ENCODE results near the gene GINS2.

Gene GINS2

DNA sequence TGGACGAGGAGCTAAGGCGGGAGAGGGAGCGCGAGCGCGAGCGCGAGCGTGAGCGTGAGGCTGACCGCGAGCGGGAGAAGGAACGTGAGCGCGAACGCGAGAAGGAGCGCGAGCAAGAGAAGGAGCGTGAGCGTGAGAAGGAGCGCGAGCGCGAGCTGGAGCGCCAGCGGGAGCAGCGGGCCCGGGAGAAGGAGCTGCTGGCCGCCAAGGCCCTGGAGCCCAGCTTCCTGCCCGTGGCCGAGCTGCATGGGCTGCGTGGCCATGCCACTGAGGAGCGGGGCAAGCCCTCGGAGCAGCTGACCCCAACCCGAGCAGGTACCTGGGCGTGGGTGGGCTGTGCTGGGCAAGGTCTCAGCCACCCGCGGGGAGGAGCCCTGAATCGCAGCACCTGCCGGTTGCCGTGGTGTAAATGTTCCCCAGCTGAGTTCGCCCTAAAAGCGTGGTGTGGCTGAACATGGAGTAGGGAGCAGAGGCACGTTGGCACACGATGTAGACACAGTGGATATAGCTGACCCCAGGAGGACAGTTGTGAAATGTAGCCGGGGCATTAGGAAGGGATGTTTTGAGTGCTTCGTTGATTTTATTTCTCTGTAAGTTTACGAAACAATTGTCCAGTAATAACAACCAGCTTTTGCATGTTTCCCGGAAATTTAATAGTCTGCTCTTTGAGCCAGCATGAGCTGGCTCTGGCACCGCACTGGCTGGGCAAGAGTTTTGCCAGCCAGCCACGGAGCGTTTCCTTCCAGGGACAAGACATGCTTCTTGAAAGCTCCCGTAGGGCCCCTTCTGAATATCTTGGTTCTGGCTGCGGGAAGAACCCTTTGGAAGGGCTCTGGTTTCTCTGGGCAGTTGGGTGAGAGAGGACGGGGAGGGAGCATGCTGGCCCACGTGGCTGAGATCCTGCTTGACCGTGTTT is 32.1 kb downstream of the GINS2 start:
- Histone ChIP-seq H3K27me3 (ENCODE audit: control insufficient read depth in 2 of 2, insufficient read depth in 2 of 2, low read length in 2 of 2) (no peaks in the 10 kb centered on the region), H3K27ac (ENCODE audit: low read depth in 2 of 2, low read length in 2 of 2) (no peak overlapping the region), H3K36me3 (ENCODE audit: control insufficient read depth in 2 of 2, insufficient read depth in 2 of 2, low read length in 2 of 2) (peaks cover 58 to 61% of the 10 kb centered on the region in 2 donors), H3K4me3 (ENCODE audit: low read length in 2 of 2) (no peak overlapping the region), H3K9me3 (ENCODE audit: control insufficient read depth in 2 of 2, low read length in 2 of 2) (no peaks in the 10 kb centered on the region), H3K9ac (ENCODE audit: low read depth in 1 of 2, low read length in 2 of 2) (no peak overlapping the region), H3K4me1 (ENCODE audit: control insufficient read depth in 2 of 2, insufficient read depth in 2 of 2, low read length in 2 of 2) (peaks cover 3 to 5% of the 10 kb centered on the region in 2 donors)

DNA sequence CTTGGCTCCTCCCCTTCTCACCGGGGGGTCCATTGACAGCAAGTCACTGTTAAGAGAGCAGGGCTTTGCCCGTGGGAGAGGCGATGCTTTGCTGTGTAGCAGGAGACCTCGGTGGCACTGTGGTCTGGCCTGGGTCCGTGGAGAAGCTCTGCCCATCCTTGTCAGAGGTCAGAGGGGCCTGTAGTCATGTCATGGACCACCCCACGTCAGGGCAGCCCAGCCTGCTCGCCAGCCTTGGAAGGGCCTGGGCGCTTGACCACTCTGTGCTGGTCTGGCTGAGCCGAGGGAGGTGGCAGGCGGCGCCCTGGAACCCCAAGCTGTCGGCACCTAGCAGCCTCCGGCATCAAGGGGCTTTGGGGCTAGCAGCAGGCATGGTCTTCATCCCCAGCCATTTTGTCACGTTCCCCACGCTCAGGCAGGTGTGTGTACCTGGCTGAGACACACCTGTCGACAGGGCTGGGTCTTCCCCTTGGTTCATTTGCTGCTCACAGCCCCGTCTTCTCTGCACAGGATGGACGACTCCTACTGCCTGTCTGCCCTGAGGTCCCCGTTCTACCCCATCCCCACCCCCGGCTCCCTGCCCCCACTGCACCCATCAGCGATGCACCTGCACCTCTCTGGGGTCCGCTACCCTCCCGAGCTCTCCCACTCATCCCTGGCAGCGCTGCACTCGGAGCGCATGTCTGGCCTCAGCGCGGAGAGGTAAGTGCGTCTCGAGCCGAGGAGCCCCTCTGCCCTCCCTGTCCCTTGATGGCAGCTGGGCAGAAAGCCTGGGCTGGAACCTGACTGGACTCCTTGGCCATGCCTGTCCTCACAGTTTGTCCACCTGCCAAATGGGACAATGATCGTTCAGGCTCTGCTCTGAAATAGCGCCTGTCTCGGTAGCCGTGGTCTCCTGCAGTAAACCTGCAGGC is 33.3 kb downstream of the GINS2 start:
- Histone ChIP-seq H3K27ac (ENCODE audit: low read depth in 2 of 2, low read length in 2 of 2) (no peak overlapping the region), H3K9ac (ENCODE audit: low read depth in 1 of 2, low read length in 2 of 2) (no peak overlapping the region), H3K4me3 (ENCODE audit: low read length in 2 of 2) (no peak overlapping the region), H3K27me3 (ENCODE audit: control insufficient read depth in 2 of 2, insufficient read depth in 2 of 2, low read length in 2 of 2) (no peaks in the 10 kb centered on the region), H3K9me3 (ENCODE audit: control insufficient read depth in 2 of 2, low read length in 2 of 2) (no peaks in the 10 kb centered on the region), H3K36me3 (ENCODE audit: control insufficient read depth in 2 of 2, insufficient read depth in 2 of 2, low read length in 2 of 2) (peaks cover 54 to 58% of the 10 kb centered on the region in 2 donors), H3K4me1 (ENCODE audit: control insufficient read depth in 2 of 2, insufficient read depth in 2 of 2, low read length in 2 of 2) (peaks cover 3 to 5% of the 10 kb centered on the region in 2 donors)

DNA sequence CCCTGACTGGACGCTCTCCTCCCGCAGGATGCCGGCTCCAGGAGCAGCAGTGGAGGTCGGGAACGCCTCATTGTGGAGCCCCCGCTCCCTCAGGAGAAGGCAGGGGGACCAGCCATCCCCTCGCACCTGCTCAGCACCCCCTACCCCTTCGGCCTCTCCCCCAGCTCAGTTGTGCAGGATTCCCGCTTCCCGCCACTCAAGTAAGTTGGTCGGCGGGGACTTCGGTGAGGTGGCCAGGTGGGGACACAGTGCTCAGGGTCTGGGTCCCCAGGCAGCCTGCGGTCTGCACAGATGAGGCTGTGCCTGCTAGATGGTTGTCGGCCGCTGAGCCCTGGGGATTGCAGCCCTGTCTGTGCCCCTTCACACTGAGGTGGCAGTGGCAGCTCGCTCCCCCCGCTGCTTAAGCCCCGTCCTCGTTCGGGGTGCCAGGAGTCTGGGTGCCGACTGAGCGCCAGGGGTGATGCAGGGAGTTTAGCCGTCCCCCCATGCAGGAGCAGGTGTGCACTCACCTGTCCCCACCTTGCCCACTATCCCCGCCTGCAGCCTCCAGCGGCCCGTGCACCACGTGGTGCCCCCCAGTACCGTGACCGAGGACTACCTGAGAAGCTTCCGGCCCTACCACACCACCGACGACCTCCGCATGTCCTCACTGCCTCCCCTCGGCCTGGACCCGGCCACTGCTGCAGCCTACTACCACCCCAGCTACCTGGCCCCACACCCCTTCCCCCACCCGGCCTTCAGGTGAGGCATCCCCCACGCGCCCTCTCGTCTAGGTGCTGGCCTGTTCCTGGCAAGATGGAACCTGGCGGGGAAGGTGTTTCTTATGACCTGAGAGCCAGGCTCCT is 34.3 kb downstream of the GINS2 start:
- peaks cover 3 to 5% of the 10 kb centered on the region in 2 donors for H3K4me1 ChIP-seq (ENCODE audit: control insufficient read depth in 2 of 2, insufficient read depth in 2 of 2, low read length in 2 of 2)
- H3K27me3 ChIP-seq (ENCODE audit: control insufficient read depth in 2 of 2, insufficient read depth in 2 of 2, low read length in 2 of 2) = no peaks in the 10 kb centered on the region
- H3K36me3 ChIP-seq (ENCODE audit: control insufficient read depth in 2 of 2, insufficient read depth in 2 of 2, low read length in 2 of 2) = peaks cover 58 to 59% of the 10 kb centered on the region in 2 donors
- no peak overlapping the region for H3K27ac ChIP-seq (ENCODE audit: low read depth in 2 of 2, low read length in 2 of 2)
- H3K9me3 ChIP-seq (ENCODE audit: control insufficient read depth in 2 of 2, low read length in 2 of 2) = no peaks in the 10 kb centered on the region
- no peak overlapping the region for H3K9ac ChIP-seq (ENCODE audit: low read depth in 1 of 2, low read length in 2 of 2)
- no peak overlapping the region for H3K4me3 ChIP-seq (ENCODE audit: low read length in 2 of 2)

DNA sequence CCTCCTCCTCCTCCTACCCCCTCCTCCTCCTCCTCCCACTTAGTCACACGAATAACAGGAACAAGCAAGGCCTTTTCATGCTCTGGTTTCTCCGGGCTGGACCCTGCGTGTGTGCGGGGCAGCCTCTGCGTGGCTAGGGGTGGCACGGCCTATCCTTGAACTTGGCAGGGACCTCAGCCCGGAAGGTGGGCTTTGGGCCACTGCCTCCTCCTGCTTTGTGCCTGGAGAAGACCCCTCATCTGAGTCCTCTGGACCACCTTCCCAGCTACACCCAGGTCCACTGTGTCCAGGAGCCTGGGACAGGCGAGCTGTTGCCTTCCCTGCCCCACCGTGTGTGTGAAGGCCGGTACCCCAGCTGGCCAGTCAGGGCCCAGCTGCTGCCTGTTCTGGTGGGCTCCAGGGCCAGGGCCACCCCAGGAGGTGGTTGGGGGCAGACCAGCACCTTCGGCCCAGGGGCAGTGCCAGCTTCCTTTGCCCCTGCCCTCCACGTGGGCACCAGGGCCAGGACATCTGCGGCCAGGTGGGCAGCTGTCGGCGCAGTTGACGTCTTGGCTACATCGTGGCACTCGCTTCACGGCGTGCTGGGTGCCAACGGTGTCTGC is 35.4 kb downstream of the GINS2 start:
- H3K27me3 ChIP-seq (ENCODE audit: control insufficient read depth in 2 of 2, insufficient read depth in 2 of 2, low read length in 2 of 2) = no peaks in the 10 kb centered on the region
- H3K4me1 ChIP-seq (ENCODE audit: control insufficient read depth in 2 of 2, insufficient read depth in 2 of 2, low read length in 2 of 2) = peaks cover 3 to 5% of the 10 kb centered on the region in 2 donors
- H3K9ac ChIP-seq (ENCODE audit: low read depth in 1 of 2, low read length in 2 of 2) = no peak overlapping the region
- H3K27ac ChIP-seq (ENCODE audit: low read depth in 2 of 2, low read length in 2 of 2) = peak overlapping the region in 1 of 2 donors; percentile 24
- H3K4me3 ChIP-seq (ENCODE audit: low read length in 2 of 2) = no peak overlapping the region
- peaks cover 52 to 53% of the 10 kb centered on the region in 2 donors for H3K36me3 ChIP-seq (ENCODE audit: control insufficient read depth in 2 of 2, insufficient read depth in 2 of 2, low read length in 2 of 2)
- H3K9me3 ChIP-seq (ENCODE audit: control insufficient read depth in 2 of 2, low read length in 2 of 2) = no peaks in the 10 kb centered on the region

DNA sequence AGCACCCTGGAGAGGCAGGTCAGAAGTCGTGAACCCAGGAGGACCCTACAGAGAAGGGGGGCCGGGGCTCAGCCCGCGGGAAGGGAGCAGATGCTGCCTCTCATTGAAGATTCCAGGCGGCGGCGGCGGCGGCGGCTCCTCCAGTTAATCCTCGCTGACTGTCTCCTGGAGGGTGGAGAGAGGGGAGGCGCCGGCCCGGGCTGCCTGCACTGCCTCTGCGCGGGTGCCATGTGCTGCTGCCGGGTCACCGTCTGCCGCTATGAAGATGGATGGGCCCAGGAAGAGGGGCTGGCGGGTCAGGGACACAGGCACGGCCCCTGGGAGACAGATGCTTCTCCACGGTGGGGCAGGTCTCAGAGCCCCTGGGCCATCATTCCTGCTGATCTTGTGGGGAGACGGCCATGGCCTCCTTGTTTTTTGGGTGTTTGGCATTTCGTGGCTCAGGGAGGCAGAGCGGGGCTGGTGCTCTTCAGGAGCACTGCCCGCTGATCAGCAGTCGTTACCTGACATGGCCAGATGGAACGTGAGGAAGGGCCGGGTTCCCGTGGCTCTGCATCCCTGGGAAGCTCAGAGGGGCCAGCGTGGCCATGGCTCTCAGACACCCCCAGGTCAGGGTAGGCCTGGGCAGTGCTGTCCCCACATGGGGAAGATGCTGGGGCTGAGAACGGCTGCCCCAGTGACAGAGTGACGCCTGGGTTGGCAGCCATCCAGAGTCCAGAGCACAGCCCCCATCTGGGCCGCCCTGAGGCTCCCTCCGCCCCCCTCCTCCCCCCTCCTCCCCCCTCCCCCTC is 36.1 kb downstream of the GINS2 start:
- H3K36me3 ChIP-seq (ENCODE audit: control insufficient read depth in 2 of 2, insufficient read depth in 2 of 2, low read length in 2 of 2) = peaks cover 45% of the 10 kb centered on the region in 2 donors

DNA sequence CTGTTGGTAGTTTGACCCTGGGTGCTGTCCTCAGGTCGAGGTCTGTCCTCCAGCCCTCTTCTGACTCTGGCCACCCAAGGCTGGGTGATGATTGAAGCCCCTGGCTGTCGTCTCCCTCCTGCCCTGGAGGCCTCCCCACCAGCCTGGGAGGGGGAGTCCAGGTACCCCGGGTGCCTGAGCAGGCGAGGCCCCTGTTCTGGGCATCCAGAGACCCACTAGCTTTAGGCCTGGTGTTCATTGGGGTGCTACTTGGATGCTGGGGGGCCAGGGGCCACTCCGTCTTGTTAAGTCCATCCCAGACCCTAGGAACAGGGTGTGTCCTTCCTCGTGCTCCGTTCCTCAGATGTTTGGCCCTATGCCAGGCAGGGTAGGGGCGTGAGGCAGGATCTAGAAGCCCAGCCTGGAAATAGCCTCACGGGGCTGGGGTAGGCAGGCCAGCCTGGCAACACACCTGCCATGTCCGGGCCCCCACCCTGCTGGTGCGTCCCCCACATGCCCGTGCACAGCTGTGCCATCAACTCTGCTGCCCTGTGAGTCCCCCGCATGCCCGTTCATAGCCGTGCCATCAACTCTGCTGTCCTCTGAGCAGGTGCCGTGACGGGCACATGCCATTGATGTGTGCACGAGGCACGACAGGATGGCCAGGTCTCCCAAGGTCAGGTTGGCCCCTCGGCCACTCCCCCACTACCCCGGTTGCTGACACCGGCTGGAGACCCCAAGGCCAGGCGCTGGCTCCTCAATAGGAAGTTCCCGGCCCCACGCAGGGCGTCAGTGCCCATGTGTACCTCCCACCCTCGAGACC is 36.9 kb downstream of the GINS2 start:
- Histone ChIP-seq H3K9ac (ENCODE audit: low read depth in 1 of 2, low read length in 2 of 2) (peak overlapping the region in 1 of 2 donors; percentile 16), H3K27ac (ENCODE audit: low read depth in 2 of 2, low read length in 2 of 2) (peak overlapping the region in 1 of 2 donors; percentile 56), H3K36me3 (ENCODE audit: control insufficient read depth in 2 of 2, insufficient read depth in 2 of 2, low read length in 2 of 2) (peaks cover 37 to 39% of the 10 kb centered on the region in 2 donors), H3K27me3 (ENCODE audit: control insufficient read depth in 2 of 2, insufficient read depth in 2 of 2, low read length in 2 of 2) (no peaks in the 10 kb centered on the region), H3K9me3 (ENCODE audit: control insufficient read depth in 2 of 2, low read length in 2 of 2) (no peaks in the 10 kb centered on the region), H3K4me3 (ENCODE audit: low read length in 2 of 2) (no peak overlapping the region), H3K4me1 (ENCODE audit: control insufficient read depth in 2 of 2, insufficient read depth in 2 of 2, low read length in 2 of 2) (peaks cover 3 to 5% of the 10 kb centered on the region in 2 donors)

More for the DNA sequence above, 36.1 kb downstream of the GINS2 start:
- no peak overlapping the region for H3K4me3 ChIP-seq (ENCODE audit: low read length in 2 of 2)
- H3K9ac ChIP-seq (ENCODE audit: low read depth in 1 of 2, low read length in 2 of 2) = no peak overlapping the region
- H3K9me3 ChIP-seq (ENCODE audit: control insufficient read depth in 2 of 2, low read length in 2 of 2) = no peaks in the 10 kb centered on the region
- H3K27me3 ChIP-seq (ENCODE audit: control insufficient read depth in 2 of 2, insufficient read depth in 2 of 2, low read length in 2 of 2) = no peaks in the 10 kb centered on the region
- H3K27ac ChIP-seq (ENCODE audit: low read depth in 2 of 2, low read length in 2 of 2) = peak overlapping the region; percentile 56 to 63
- H3K4me1 ChIP-seq (ENCODE audit: control insufficient read depth in 2 of 2, insufficient read depth in 2 of 2, low read length in 2 of 2) = peaks cover 3 to 5% of the 10 kb centered on the region in 2 donors

DNA sequence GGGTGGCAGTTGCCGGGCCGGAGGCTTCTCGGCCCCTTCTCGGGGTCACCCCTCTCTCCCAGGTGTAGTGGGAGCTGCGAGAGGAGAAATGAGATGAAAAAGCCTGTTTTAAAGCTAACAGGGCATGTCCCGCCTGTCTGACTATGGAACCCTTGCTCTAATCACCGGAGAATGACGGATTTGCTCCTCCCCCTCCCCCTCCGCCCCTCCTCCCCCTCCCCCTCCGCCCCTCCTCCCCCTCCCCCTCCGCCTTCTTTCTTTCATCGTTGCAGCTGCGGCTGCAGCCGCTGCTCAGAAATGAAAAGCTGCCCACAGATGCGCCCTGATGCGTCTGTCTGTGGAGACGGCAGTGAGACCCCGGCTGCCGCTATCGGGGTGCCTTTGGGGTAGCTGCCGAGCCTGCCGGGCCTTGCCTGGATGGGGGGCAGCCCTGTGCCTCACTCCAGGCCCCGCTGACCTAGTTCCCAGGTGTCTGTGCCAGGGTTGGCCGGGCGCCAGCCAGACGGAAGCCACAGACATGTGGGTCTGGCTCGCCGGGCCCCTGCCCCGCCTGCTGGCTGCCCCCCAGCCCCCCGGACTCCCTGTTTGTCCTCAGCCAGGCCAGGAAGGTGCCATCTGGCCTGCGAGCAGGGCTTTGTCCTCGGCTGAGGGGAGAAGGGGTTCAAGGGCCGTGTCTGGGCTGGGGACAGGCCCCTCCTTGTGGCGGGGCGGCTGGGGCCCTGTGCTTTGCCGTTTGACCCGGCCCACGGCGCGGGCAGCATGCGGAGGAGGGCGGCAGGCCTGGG is 37.7 kb downstream of the GINS2 start:
- Histone ChIP-seq H3K36me3 (ENCODE audit: control insufficient read depth in 2 of 2, insufficient read depth in 2 of 2, low read length in 2 of 2) (peaks cover 29 to 33% of the 10 kb centered on the region in 2 donors), H3K4me1 (ENCODE audit: control insufficient read depth in 2 of 2, insufficient read depth in 2 of 2, low read length in 2 of 2) (peaks cover 3 to 5% of the 10 kb centered on the region in 2 donors), H3K27me3 (ENCODE audit: control insufficient read depth in 2 of 2, insufficient read depth in 2 of 2, low read length in 2 of 2) (no peaks in the 10 kb centered on the region), H3K4me3 (ENCODE audit: low read length in 2 of 2) (no peak overlapping the region), H3K27ac (ENCODE audit: low read depth in 2 of 2, low read length in 2 of 2) (peak overlapping the region in 1 of 2 donors; percentile 16), H3K9me3 (ENCODE audit: control insufficient read depth in 2 of 2, low read length in 2 of 2) (no peaks in the 10 kb centered on the region), H3K9ac (ENCODE audit: low read depth in 1 of 2, low read length in 2 of 2) (no peak overlapping the region)
